ENCODE measurements around the gene DEPDC5.
"Not testable (repeated sequence)": the region's sequence is repeated elsewhere in the genome, so short reads cannot be mapped to it uniquely, and the experiment has no call there.

DNA sequence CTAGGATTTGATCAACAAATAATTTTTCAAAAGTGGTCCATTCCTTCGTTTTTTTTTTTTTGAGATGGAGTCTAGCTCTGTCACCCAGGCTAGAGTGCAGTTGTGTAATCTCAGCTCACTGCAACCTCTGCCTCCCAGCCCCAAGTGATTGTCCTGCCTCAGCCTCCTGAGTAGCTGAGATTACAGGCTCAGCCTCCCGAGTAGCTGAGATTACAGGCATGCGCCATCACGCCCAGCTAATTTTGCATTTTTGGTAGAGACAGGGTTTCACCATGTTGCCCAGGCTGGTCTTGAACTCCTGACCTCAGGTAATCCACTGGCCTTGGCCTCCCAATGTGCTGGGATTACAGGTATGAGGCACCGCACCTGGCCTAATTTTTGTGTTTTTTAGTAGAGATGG is 5.0 kb downstream of the DEPDC5 start:
- TF ChIP-seq CTCF (conservative IDR thresholded peaks at IDR 0.05; ENCODE audit: low read depth, low read length); EZH2 (IDR thresholded peaks at IDR 0.05; ENCODE audit: borderline replicate concordance, low read depth, low read length, poor library complexity, severe bottlenecking): not testable (repeated sequence)

All from A673 (cell line).